Measurements from ENCODE around the gene ACRBP. TPM values are rescaled to one million over a fixed set of nuclear protein-coding genes. Genes with fewer than 3 reads are reported as not detected.

ACRBP gene
- total and polyA plus RNA-seq, 11 donors: 0.32 to 7.2 (median 0.74) TPM; not detected in 1

DNA sequence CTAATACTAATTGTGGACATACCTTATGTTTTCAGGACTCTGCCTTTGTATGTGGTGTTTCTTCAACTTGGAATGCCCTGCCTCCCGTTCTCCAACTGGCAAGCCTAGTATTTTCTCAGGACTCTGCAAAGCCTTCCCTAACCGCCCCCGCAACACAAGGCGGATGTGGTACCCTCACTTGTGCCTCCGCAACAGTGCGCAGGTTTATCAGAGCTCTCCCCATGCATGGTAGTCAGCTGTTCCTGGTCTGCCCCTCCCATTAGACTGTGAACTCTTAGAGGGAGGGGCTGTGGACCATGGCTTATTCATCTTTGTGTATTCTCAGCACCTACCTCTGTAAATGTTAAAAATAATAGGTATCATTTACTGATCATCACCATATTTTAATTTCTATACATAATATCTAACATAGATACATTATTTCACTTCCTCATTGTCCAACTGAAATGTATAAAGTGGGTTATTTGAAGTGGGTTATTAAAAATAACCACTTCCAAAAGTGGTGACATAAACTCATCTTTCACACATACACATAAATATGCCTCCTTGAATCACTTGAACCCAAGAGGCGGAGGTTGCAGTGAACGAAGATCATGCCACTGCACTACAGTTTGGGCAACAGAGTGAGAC lies 20.5 kb downstream of the ACRBP start:
- Histone ChIP-seq H3K4me3 (no peak overlapping the region), H3K27ac (no peak overlapping the region), H3K9me3 (no peaks in the 10 kb centered on the region), H3K36me3 (no peaks in the 10 kb centered on the region), H3K27me3 (peaks cover 0 to 3% (median 0%) of the 10 kb centered on the region in 9 donors), H3K4me1 (peaks cover 0 to 33% (median 0%) of the 10 kb centered on the region in 12 donors)
- no peak for DNase-seq
- TF ChIP-seq, protein P1, sequence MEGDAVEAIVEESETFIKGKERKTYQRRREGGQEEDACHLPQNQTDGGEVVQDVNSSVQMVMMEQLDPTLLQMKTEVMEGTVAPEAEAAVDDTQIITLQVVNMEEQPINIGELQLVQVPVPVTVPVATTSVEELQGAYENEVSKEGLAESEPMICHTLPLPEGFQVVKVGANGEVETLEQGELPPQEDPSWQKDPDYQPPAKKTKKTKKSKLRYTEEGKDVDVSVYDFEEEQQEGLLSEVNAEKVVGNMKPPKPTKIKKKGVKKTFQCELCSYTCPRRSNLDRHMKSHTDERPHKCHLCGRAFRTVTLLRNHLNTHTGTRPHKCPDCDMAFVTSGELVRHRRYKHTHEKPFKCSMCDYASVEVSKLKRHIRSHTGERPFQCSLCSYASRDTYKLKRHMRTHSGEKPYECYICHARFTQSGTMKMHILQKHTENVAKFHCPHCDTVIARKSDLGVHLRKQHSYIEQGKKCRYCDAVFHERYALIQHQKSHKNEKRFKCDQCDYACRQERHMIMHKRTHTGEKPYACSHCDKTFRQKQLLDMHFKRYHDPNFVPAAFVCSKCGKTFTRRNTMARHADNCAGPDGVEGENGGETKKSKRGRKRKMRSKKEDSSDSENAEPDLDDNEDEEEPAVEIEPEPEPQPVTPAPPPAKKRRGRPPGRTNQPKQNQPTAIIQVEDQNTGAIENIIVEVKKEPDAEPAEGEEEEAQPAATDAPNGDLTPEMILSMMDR (IDR thresholded peaks at IDR 0.05): no peak
- TF ChIP-seq POLR2A (IDR thresholded peaks at IDR 0.05): no peak
- 60 to 76% (median 70%) methylated on average over 8 of the region's 8 CpGs for whole genome bisulfite sequencing, 4 donors
- ATAC-seq: no peak
- intact Hi-C loops (cut with DNase I): loop anchor here in 1 of 10 donors (10.0 kb wide), 1 partner anchor 68 kb away; no protein-coding TSS in a partner anchor

DNA sequence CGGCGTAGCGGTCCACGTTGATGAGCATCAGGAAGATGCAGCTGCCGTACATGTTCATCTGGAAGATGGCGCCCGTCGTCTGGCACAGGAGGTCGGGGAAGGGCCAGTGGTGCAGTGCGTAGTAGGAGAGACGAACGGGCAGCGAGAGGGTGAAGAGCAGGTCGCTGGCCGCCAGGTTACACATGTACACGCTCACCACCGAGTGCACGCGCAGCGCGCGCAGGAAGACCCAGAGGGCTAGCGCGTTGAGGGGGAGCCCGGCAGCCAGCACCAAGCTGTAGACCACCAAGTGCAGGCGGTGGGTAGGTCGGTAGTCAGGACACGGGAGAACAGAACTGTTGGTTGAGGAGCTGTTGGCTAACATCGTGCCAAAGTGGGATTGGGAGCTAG lies 26.4 kb downstream of the ACRBP start:
- no peak for DNase-seq
- ATAC-seq: no peak
- 80 to 84% (median 84%) methylated on average over 28 to 29 of the region's 29 CpGs for WGBS, 4 donors
- TF ChIP-seq POLR2A (IDR thresholded peaks at IDR 0.05): no peak
- TF ChIP-seq, protein P1 (IDR thresholded peaks at IDR 0.05): no peak
- intact Hi-C loops (cut with DNase I): loop anchor here in 1 of 10 donors (10.0 kb wide), 1 partner anchor 74 kb away; no protein-coding TSS in a partner anchor
- H3K9me3 ChIP-seq: no peaks in the 10 kb centered on the region
- peaks cover 0 to 8% (median 0%) of the 10 kb centered on the region in 9 donors for H3K36me3 ChIP-seq
- H3K4me1 ChIP-seq: peaks cover 0 to 40% (median 0%) of the 10 kb centered on the region in 12 donors
- peak overlapping the region in 7 of 12 donors; percentile 24 to 43 (median 30) for H3K4me3 ChIP-seq
- peaks cover 0 to 15% (median 0%) of the 10 kb centered on the region in 9 donors for H3K27me3 ChIP-seq
- H3K27ac ChIP-seq: no peak overlapping the region

DNA sequence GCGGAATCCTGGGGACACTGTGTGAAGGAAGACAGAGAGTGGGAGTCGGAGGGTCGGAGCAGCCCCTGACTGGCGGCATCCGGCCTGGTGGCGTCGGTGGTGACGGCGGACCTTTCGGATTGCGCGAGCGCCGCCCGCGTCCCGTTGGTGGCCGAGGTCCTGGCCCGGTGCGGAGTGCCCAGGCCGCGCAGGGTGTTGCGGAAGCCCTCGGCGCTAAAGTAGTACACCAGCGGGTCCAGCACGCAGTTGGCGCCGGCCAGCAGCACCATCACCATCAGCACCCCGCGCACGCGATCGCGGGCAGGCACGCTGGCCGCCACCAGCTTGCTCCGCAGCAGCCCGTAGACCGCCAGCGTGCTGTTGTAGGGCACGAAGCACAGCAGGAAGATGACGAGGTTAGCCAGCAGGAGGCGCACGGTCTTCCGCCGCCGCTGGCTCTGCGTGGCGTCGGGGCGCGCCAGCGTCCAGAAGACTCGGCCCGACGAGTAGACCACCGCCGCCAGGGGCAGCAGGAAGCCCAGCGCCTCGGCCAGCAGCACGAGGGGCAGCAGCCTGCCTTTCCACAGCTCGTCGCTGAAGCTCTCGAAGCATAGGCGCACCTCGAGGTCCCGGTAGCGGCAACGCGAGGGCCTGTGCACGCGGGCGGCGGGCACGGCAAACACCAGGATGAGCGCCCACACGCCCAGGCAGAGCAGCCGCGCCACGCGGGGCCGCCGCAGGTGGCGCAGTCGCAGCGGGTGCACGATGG lies 26.9 kb downstream of the ACRBP start:
- TF ChIP-seq POLR2A (IDR thresholded peaks at IDR 0.05): no peak
- TF ChIP-seq, protein P1 (IDR thresholded peaks at IDR 0.05): peak; percentile 29 to 68 (median 50)
- peaks cover 0 to 40% (median 0%) of the 10 kb centered on the region in 12 donors for H3K4me1 ChIP-seq
- intact Hi-C loops (cut with DNase I): loop anchor here in 1 of 10 donors (10.0 kb wide), 1 partner anchor 74 kb away; no protein-coding TSS in a partner anchor
- peaks cover 0 to 15% (median 0%) of the 10 kb centered on the region in 9 donors for H3K27me3 ChIP-seq
- peak in 3 of 5 donors; percentile 51 to 87 (median 53) for DNase-seq
- no peak overlapping the region for H3K27ac ChIP-seq
- H3K9me3 ChIP-seq: no peaks in the 10 kb centered on the region
- WGBS, 4 donors: 32 to 45% (median 39%) methylated on average over 64 to 88 of the region's 88 CpGs
- peak overlapping the region in 10 of 12 donors; percentile 3 to 43 (median 28) for H3K4me3 ChIP-seq
- peaks cover 0 to 8% (median 0%) of the 10 kb centered on the region in 9 donors for H3K36me3 ChIP-seq
- peak in 3 of 4 donors; percentile 22 to 48 (median 45) for ATAC-seq
